H1 (cell line): Measurements from ENCODE around the gene XKR8. TPM values are rescaled to one million over a fixed set of nuclear protein-coding genes. Genes with fewer than 3 reads are reported as not detected.

Experiments
- CTCF ChIA-PET: fragments of 300-600 bp; sonication (Branson Sonifier 250); formaldehyde crosslinking; loops from one replicate; lab custom pipeline; 2021; ENCODE audit not compliant: partially characterized antibody; lab: Charles Lee
- POLR2A ChIA-PET: fragments of 300-600 bp; sonication (Branson Sonifier 250); formaldehyde crosslinking; loops from one replicate; lab custom pipeline; 2021; ENCODE audit warnings: inconsistent platforms; ENCODE audit not compliant: partially characterized antibody; lab: Charles Lee
- DNase-seq, 2 experiments: peaks; one replicate each; pipeline versions ENCODE4 v3.0.0 to v3.0.0-alpha.2; 2010 to 2022; ENCODE audit warnings: low spot score in 2 of 2, low read depth in 1 of 2, mixed read lengths in 1 of 2
- FAIRE-seq: peaks from 2 replicates; lab custom pipeline; 2011; peaks lifted over from hg19 to GRCh38; lab: Jason Lieb, UNC
- H2AFZ ChIP-seq: 2 replicates; pipeline ENCODE4 v1.8.1; 2012; ENCODE audit warnings: low read length, inconsistent platforms
- H2AK5ac ChIP-seq: 2 replicates; pipeline ENCODE4 v1.6.1; 2013; ENCODE audit warnings: low read depth, low read length
- H2BK120ac ChIP-seq: replicated peaks from 2 replicates; pipeline ENCODE3; 2013; ENCODE audit warnings: low read depth, low read length, inconsistent platforms
- H2BK12ac ChIP-seq: 2 replicates; pipeline ENCODE4 v1.6.1; 2013; ENCODE audit warnings: low read depth, low read length
- H2BK15ac ChIP-seq: 2 replicates; pipeline ENCODE4 v1.6.1; 2013; ENCODE audit warnings: low read length
- H2BK20ac ChIP-seq: 2 replicates; pipeline ENCODE4 v1.6.1; 2013; ENCODE audit warnings: low read length
- H2BK5ac ChIP-seq: 2 replicates; pipeline ENCODE4 v1.6.1; 2013; ENCODE audit warnings: low read depth, low read length
- H3K14ac ChIP-seq: 2 replicates; pipeline ENCODE4 v1.6.1; 2013; ENCODE audit warnings: inconsistent platforms; ENCODE audit not compliant: insufficient read length
- H3K18ac ChIP-seq: 2 replicates; pipeline ENCODE4 v1.6.1; 2013; ENCODE audit warnings: low read length; ENCODE audit errors: extremely low read depth
- H3K23ac ChIP-seq: 2 replicates; pipeline ENCODE4 v1.6.1; 2013; ENCODE audit warnings: inconsistent platforms; ENCODE audit not compliant: insufficient read length
- H3K23me2 ChIP-seq: 2 replicates; pipeline ENCODE4 v1.6.1; 2013; ENCODE audit warnings: low read depth, low read length
- H3K27ac ChIP-seq: 2 replicates; pipeline ENCODE4 v1.6.1; 2011; ENCODE audit warnings: low read depth, low read length, inconsistent platforms
- H3K27me3 ChIP-seq, 4 experiments: replicated peaks in 1 of 4; 1 replicate in 1 of 4; 2 replicates in 3 of 4; pipeline versions ENCODE4 v1.6.1 to v1.8.1; 2011 to 2013; ENCODE audit warnings: low read length in 3 of 4, mild to moderate bottlenecking in 3 of 4, inconsistent platforms in 2 of 4, mixed read lengths in 2 of 4, moderate library complexity in 1 of 4; ENCODE audit not compliant: control insufficient read depth in 3 of 4, insufficient read depth in 3 of 4; ENCODE audit errors: extremely low read depth in 1 of 4
- H3K36me3 ChIP-seq, 4 experiments: 2 replicates each; pipeline versions ENCODE4 v1.6.1 to v1.8.1; 2011 to 2013; ENCODE audit warnings: mild to moderate bottlenecking in 4 of 4, low read length in 3 of 4, moderate library complexity in 2 of 4, control low read depth in 1 of 4, inconsistent platforms in 1 of 4; ENCODE audit not compliant: insufficient read depth in 4 of 4, control insufficient read depth in 2 of 4
- H3K4ac ChIP-seq: replicated peaks from 2 replicates; pipeline ENCODE3; 2013; ENCODE audit warnings: low read length, low read depth, mixed read lengths, inconsistent platforms; ENCODE audit not compliant: insufficient read length
- H3K4me1 ChIP-seq, 4 experiments: replicated peaks in 1 of 4; 1 replicate in 1 of 4; 2 replicates in 3 of 4; pipeline versions ENCODE4 v1.6.1 to v1.8.1; 2011 to 2013; ENCODE audit warnings: low read length in 3 of 4, inconsistent platforms in 2 of 4, mixed read lengths in 1 of 4; ENCODE audit not compliant: insufficient read depth in 4 of 4, control insufficient read depth in 3 of 4
- H3K4me2 ChIP-seq, 2 experiments: 2 replicates each; pipeline versions ENCODE4 v1.6.1 to v1.8.1; 2011 to 2013; ENCODE audit warnings: low read depth in 2 of 2, low read length in 2 of 2, control low read depth in 1 of 2, inconsistent platforms in 1 of 2, mild to moderate bottlenecking in 1 of 2; ENCODE audit not compliant: insufficient read depth in 1 of 2
- H3K4me3 ChIP-seq, 4 experiments: fragments of 200-600, 300-600 bp in 1 of 4; sonication (generic), shearing (Covaris generic), sonication (Bioruptor Twin) in 1 of 4; 2 replicates each; pipeline versions ENCODE4 v1.5.1 to v1.8.1; 2011 to 2016; ENCODE audit warnings: low read length in 4 of 4, low read depth in 3 of 4, control low read depth in 2 of 4, inconsistent platforms in 2 of 4, mild to moderate bottlenecking in 2 of 4, mixed read lengths in 1 of 4, moderate library complexity in 1 of 4; ENCODE audit not compliant: insufficient read depth in 2 of 4; ENCODE audit errors: extremely low read depth in 1 of 4
- H3K56ac ChIP-seq: replicated peaks from 2 replicates; pipeline ENCODE3; 2013; ENCODE audit warnings: low read depth, mild to moderate bottlenecking, mixed read lengths, low read length, inconsistent platforms; ENCODE audit not compliant: insufficient read length
- H3K79me1 ChIP-seq: 2 replicates; pipeline ENCODE4 v1.6.1; 2013; ENCODE audit warnings: low read depth, low read length, control low read depth
- H3K79me2 ChIP-seq, 2 experiments: 2 replicates each; pipeline versions ENCODE4 v1.6.1 to v1.8.1; 2012 to 2013; ENCODE audit warnings: low read length in 2 of 2, mild to moderate bottlenecking in 2 of 2, inconsistent platforms in 1 of 2; ENCODE audit not compliant: insufficient read depth in 2 of 2, control insufficient read depth in 1 of 2
- H3K9ac ChIP-seq, 4 experiments: replicated peaks in 1 of 4; 1 replicate in 1 of 4; 2 replicates in 3 of 4; pipeline versions ENCODE4 v1.6.1 to v1.8.1; 2011 to 2013; ENCODE audit warnings: low read depth in 3 of 4, low read length in 3 of 4, control low read depth in 2 of 4, mild to moderate bottlenecking in 2 of 4, moderate library complexity in 2 of 4, inconsistent platforms in 1 of 4; ENCODE audit errors: extremely low read depth in 1 of 4
- H3K9me3 ChIP-seq, 2 experiments: 2 replicates each; pipeline versions ENCODE4 v1.6.1 to v1.8.1; 2012 to 2013; ENCODE audit warnings: mild to moderate bottlenecking in 2 of 2, moderate library complexity in 2 of 2, control low read depth in 1 of 2, inconsistent platforms in 1 of 2, low read depth in 1 of 2, low read length in 1 of 2, mixed read lengths in 1 of 2; ENCODE audit not compliant: insufficient read depth in 2 of 2
- H4K20me1 ChIP-seq, 2 experiments: replicated peaks in 1 of 2; 2 replicates each; pipeline versions ENCODE3 to v1.8.1; 2011 to 2013; ENCODE audit warnings: inconsistent platforms in 2 of 2, low read length in 2 of 2, mild to moderate bottlenecking in 1 of 2; ENCODE audit not compliant: insufficient read depth in 2 of 2, control insufficient read depth in 1 of 2
- H4K5ac ChIP-seq: 2 replicates; pipeline ENCODE4 v1.6.1; 2013; ENCODE audit warnings: low read length, low read depth, mixed read lengths, inconsistent platforms; ENCODE audit not compliant: insufficient read length
- H4K8ac ChIP-seq: 2 replicates; pipeline ENCODE4 v1.8.0; 2013; ENCODE audit warnings: mild to moderate bottlenecking, moderate library complexity, low read length, inconsistent platforms; ENCODE audit not compliant: insufficient read depth; ENCODE audit errors: extremely low read depth
- H4K91ac ChIP-seq: replicated peaks from 2 replicates; pipeline ENCODE3; 2013; ENCODE audit warnings: low read length, mixed read lengths, inconsistent platforms; ENCODE audit not compliant: insufficient read length
- BCL11A ChIP-seq, 2 experiments: IDR thresholded peaks; one replicate each; pipeline ENCODE4 v1.6.1; 2011; ENCODE audit warnings: low read depth in 2 of 2, low read length in 2 of 2, mild to moderate bottlenecking in 2 of 2
- CBX8 ChIP-seq: fragments of 300-800, 300-1000 bp; sonication (generic); IDR thresholded peaks from 2 replicates; pipeline ENCODE4 v1.7.1; 2016; ENCODE audit warnings: low read depth, low read length, borderline replicate concordance
- EZH2 ChIP-seq: fragments of 200-600 bp; sonication (generic); IDR thresholded peaks from 2 replicates; pipeline ENCODE4 v1.7.1; 2012; ENCODE audit warnings: low read depth, mild to moderate bottlenecking, moderate library complexity, low read length, inconsistent platforms; ENCODE audit not compliant: severe bottlenecking
- POU5F1 ChIP-seq: IDR thresholded peaks from 2 replicates; pipeline ENCODE4 v1.6.1; 2011; ENCODE audit warnings: low read depth, mild to moderate bottlenecking, low read length, moderate library complexity
- RBBP5 ChIP-seq: IDR thresholded peaks from 2 replicates; pipeline ENCODE4 v1.7.1; 2012; ENCODE audit warnings: low read depth, mild to moderate bottlenecking, inconsistent platforms, low read length, moderate library complexity, borderline replicate concordance
- SRF ChIP-seq: IDR thresholded peaks from 2 replicates; pipeline ENCODE4 v1.6.1; 2011; ENCODE audit warnings: mild to moderate bottlenecking, low read depth, low read length, moderate library complexity
- TAF1 ChIP-seq: IDR thresholded peaks from 2 replicates; pipeline ENCODE4 v1.6.1; 2011; ENCODE audit warnings: mild to moderate bottlenecking, low read depth, low read length
- WGBS, 2 experiments: shearing (Covaris generic) in 1 of 2; methylation state at CpG; one replicate each; pipeline versions ENCODE4 v1.1.6 to v1.1.7; 2013 to 2015; ENCODE audit warnings: low lambda C conversion rate in 2 of 2, mixed read lengths in 2 of 2, inconsistent platforms in 1 of 2, low coverage in 1 of 2, missing lambda C conversion rate in 1 of 2; ENCODE audit not compliant: insufficient replicate concordance in 2 of 2, insufficient coverage in 1 of 2, insufficient read length in 1 of 2; ENCODE audit errors: extremely low coverage in 1 of 2, missing lambda C conversion rate in 1 of 2; 5-methylcytosine and 5-hydroxymethylcytosine counted together
- polyA plus RNA-seq, 7 experiments: library from polyadenylated mRNA; depleted of rRNA in 3 of 7; stranded (reverse) in 5 of 7; unstranded in 2 of 7; fragments of >200 nt in 5 of 7; fragments of 200-250 nt in 2 of 7; gene quantifications; 1 replicate in 5 of 7; 2 replicates in 1 of 7; 4 replicates in 1 of 7; pipeline versions ENCODE4 v1.2.1 to v1.2.3, GENCODE V29; 2011 to 2013; ENCODE audit warnings: missing spikeins in 2 of 7, mixed read lengths in 2 of 7
- total RNA-seq: library from RNA; stranded (reverse); fragmentation: NEBNext Ultra II Directional; extraction: Animal tissue kit (Norgen Biotek cat#: 25700); gene quantifications from 2 replicates; pipeline ENCODE4 v1.2.1, GENCODE V29; 2021

Gene XKR8
- total and polyA plus RNA-seq, 2 of the 8 experiments (the other 6 are each of a cell fraction or from before 2014, with no cell fraction given): 14.2 to 16.3 TPM

- H2BK5ac ChIP-seq: no peak overlapping the region
- no peak overlapping the region for H2BK15ac ChIP-seq
- H4K91ac ChIP-seq: no peak overlapping the region
- H3K56ac ChIP-seq: no peak overlapping the region
- no peaks in the 10 kb centered on the region for H3K79me1 ChIP-seq
- no peak overlapping the region for H2AK5ac ChIP-seq
- H3K4ac ChIP-seq: no peak overlapping the region
- H2AFZ ChIP-seq: no peak overlapping the region
- no peak overlapping the region for H3K4me2 ChIP-seq
- H3K36me3 ChIP-seq: peaks cover 0 to 14% (median 5%) of the 10 kb centered on the region in 4 experiments; a peak in 4 of 8 replicates
- no peak overlapping the region for H3K14ac ChIP-seq
- H2BK120ac ChIP-seq: no peak overlapping the region
- 95% methylated on average over 12 of the region's 12 CpGs; no CpG with 5 or more reads in 1 of the 2 experiments for WGBS, 2 experiments
- no peak for FAIRE-seq
- H3K4me3 ChIP-seq: no peak overlapping the region
- H2BK12ac ChIP-seq: no peak overlapping the region
- TF ChIP-seq RBBP5 (no peak), BCL11A (IDR thresholded peaks at IDR 0.05; ENCODE audit: low read depth in 2 of 2, low read length in 2 of 2) (no peak), CBX8 (no peak), TAF1 (no peak), SRF (no peak), EZH2 (no peak), POU5F1 (no peak)
- DNase-seq: no peak
- H4K5ac ChIP-seq: no peak overlapping the region
- H2BK20ac ChIP-seq: no peak overlapping the region
- no peak overlapping the region for H3K27ac ChIP-seq
- POLR2A ChIA-PET: interaction anchor here (0.9 to 1.7 kb wide), 4 partner anchors 11 to 35 kb away, joined by 3 to 6 read pairs (median 4); no protein-coding TSS in a partner anchor
- no peaks in the 10 kb centered on the region for H3K79me2 ChIP-seq
- no peaks in the 10 kb centered on the region for H3K27me3 ChIP-seq
- no peaks in the 10 kb centered on the region for H3K9me3 ChIP-seq
- H4K8ac ChIP-seq: no peak overlapping the region
- no peaks in the 10 kb centered on the region for H3K4me1 ChIP-seq
- no peak overlapping the region for H3K23ac ChIP-seq
- H3K9ac ChIP-seq: no peak overlapping the region
- peaks cover 0 to 2% of the 10 kb centered on the region in 2 experiments for H4K20me1 ChIP-seq
- H3K23me2 ChIP-seq: no peaks in the 10 kb centered on the region
- no peak overlapping the region for H3K18ac ChIP-seq
- CTCF ChIA-PET: interaction anchor here (1.1 to 1.6 kb wide), 2 partner anchors 9 to 28 kb away, joined by 3 to 5 read pairs; no protein-coding TSS in a partner anchor
These were observed 7.5 kb downstream of the XKR8 start for GRCh38 chr1:27967106-27967883.
